Activated T-cell treated with anti-CD3 and anti-CD28 coated beads, Interleukin-2, amount 50 U/mL, for 4 hours (primary cell): Measurements from ENCODE around the gene MIF4GD. TPM values are rescaled to one million over a fixed set of nuclear protein-coding genes. Genes with fewer than 3 reads are reported as not detected.
"Not testable (repeated sequence)": the region's sequence is repeated elsewhere in the genome, so short reads cannot be mapped to it uniquely, and the experiment has no call there.

Experiments used
- ATAC-seq, 2 donors: fragments of 200-7000 bp; cut with Tn5 transposase; one replicate each; pipeline ENCODE4 v1.10.0; 2021
- DNase-seq: peaks from one replicate; pipeline ENCODE4 v3.0.0-alpha.2; 2020
- H3K27me3 Mint-ChIP-seq: one replicate; pipeline ENCODE4 v1.8.0; 2021; ENCODE audit warnings: low read depth, mixed read lengths
- H3K36me3 Mint-ChIP-seq: one replicate; pipeline ENCODE4 v1.8.0; 2022; ENCODE audit warnings: mixed read lengths; ENCODE audit not compliant: insufficient read depth
- H3K4me1 Mint-ChIP-seq: one replicate; pipeline ENCODE4 v1.8.0; 2021; ENCODE audit warnings: low read depth, mixed read lengths
- H3K4me3 Mint-ChIP-seq: one replicate; pipeline ENCODE4 v1.8.0; 2021; ENCODE audit warnings: mild to moderate bottlenecking, moderate library complexity, mixed read lengths
- H3K9me3 Mint-ChIP-seq: one replicate; pipeline ENCODE4 v1.8.0; 2021; ENCODE audit warnings: mixed read lengths
- total RNA-seq, 3 donors: library from RNA; stranded (reverse); gene quantifications; one replicate each; pipeline ENCODE4 v1.2.1, GENCODE V29; 2021

The MIF4GD gene
- total RNA-seq, 3 donors from 2014 or later, result 35.4 to 39.8 (median 38.4) TPM

- H3K27me3 Mint-ChIP-seq, result no peaks in the 10 kb centered on the region
- peaks cover 19% of the 10 kb centered on the region for H3K4me1 Mint-ChIP-seq
- DNase-seq, result no peak
- H3K4me3 Mint-ChIP-seq, result no peak overlapping the region
- H3K36me3 Mint-ChIP-seq, result peaks cover 1% of the 10 kb centered on the region
- no peaks in the 10 kb centered on the region for H3K9me3 Mint-ChIP-seq
- no peak for ATAC-seq
Measured at GRCh38 chr17:75300280-75300679, 29.2 kb upstream of the MIF4GD start.

DNA sequence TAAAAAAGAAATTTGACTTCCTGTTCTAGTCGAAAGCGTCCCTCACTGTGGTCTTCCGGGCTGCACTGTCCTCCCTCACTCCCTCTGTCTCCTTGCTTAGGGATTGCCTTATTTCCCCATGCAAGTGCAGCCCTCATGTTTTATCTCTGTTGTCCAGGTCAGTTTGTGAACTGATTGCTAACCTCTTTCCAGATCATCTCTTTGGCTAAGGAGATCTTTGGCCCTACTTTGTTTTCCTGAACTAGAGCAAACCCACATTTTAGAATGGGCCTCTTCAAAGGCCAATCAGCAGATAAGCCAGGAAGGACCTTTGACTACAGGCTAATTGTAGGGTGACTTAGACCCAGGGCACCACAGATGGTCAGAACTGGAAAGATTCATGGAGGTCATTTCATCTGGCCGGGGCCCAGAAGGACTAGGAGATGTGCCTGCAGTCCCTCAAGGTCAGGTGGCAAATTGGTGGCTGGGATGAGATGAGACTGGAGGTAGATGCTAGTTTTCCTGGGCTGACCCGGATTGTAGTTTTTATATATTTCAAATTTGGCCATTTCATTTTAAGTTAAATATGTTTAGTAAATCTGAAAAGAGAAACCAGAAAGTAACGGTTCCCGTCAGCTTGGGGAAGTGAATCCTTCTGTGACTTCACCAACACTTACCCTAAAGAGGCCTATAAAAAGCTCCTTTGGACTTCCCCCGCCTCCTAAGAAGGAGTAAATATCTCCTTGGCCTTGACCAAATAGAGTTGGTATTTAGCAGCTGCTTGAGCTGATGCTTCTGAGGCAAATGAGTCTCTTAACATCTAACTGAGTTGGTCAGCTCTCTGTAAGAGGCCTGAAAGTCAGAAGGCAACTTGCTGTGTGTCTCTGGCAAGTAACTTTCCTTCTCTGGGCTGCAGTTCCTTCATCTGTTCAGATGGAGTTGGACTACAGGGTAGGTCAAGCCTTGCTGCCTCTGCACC, 24.4 kb upstream of the MIF4GD start:
- peak; percentile 81 to 83 for ATAC-seq
- H3K4me1 Mint-ChIP-seq, result peaks cover 29% of the 10 kb centered on the region
- H3K9me3 Mint-ChIP-seq, result no peaks in the 10 kb centered on the region
- no peaks in the 10 kb centered on the region for H3K36me3 Mint-ChIP-seq
- H3K27me3 Mint-ChIP-seq, result no peaks in the 10 kb centered on the region
- DNase-seq, result no peak
- peak overlapping the region; percentile 42 for H3K4me3 Mint-ChIP-seq

DNA sequence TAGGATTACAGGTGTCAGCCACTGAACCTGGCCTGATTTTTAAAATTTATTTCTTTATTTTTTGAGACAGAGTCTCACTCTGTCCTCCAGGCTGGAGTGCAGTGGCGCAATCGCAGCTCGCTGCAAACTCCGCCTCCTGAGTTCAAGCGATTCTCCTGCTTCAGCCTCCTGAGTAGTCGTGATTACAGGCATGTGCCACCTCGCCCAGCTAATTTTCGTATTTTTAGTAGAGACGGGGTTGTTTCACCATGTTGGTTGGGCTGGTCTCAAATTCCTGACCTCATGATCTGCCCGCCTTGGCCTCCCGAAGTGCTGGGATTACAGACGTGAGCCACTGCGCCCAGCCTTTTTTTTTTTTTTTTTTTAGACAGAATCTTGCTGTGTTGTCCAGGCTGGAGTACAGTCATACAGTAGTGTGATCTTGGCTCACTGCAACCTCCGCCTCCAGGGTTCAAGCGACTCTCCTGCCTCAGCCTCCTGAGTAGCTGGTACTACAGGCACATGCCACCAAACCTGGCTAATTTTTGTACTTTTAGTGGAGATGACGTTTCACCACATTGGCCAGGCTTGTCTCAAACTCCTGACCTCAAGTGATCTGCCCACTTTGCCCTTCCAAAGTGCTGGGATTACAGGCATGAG, 21.9 kb upstream of the MIF4GD start:
- peaks cover 39% of the 10 kb centered on the region for H3K4me1 Mint-ChIP-seq

DNA sequence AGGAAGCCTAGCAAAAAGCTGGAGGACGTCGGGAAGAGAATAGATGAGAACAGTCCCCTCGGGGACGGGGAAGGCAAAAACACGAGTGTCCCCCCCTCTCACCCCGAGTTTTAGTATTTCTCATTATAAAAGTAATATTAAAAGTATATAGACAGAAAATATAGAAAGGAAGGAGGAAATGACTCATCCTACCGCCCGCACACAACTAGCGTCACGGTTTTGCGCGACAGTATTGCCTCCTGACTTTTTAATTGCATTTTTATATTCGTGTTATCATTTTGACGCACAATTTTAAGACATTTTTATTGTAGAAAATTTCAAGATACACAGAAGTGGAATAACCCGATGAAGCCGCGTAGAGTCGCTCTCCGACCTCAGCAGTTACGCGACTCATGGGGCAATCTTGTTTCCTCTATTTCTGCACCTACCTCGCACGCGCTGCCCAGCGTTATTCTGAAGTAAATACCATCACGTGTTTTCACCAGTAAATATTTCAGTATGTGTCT, 18.9 kb upstream of the MIF4GD start:
- DNase-seq (peak; percentile 68), ATAC-seq (peak; percentile 5 to 22)
- H3K9me3 Mint-ChIP-seq, result no peaks in the 10 kb centered on the region
- H3K27me3 Mint-ChIP-seq, result no peaks in the 10 kb centered on the region
- H3K36me3 Mint-ChIP-seq, result peaks cover 14% of the 10 kb centered on the region
- H3K4me3 Mint-ChIP-seq, result peak overlapping the region; percentile 98
- peaks cover 28% of the 10 kb centered on the region for H3K4me1 Mint-ChIP-seq

More for the DNA sequence above, 21.9 kb upstream of the MIF4GD start:
- not testable (repeated sequence) for H3K27me3 Mint-ChIP-seq, H3K9me3 Mint-ChIP-seq, H3K36me3 Mint-ChIP-seq, ATAC-seq, H3K4me3 Mint-ChIP-seq, DNase-seq

DNA sequence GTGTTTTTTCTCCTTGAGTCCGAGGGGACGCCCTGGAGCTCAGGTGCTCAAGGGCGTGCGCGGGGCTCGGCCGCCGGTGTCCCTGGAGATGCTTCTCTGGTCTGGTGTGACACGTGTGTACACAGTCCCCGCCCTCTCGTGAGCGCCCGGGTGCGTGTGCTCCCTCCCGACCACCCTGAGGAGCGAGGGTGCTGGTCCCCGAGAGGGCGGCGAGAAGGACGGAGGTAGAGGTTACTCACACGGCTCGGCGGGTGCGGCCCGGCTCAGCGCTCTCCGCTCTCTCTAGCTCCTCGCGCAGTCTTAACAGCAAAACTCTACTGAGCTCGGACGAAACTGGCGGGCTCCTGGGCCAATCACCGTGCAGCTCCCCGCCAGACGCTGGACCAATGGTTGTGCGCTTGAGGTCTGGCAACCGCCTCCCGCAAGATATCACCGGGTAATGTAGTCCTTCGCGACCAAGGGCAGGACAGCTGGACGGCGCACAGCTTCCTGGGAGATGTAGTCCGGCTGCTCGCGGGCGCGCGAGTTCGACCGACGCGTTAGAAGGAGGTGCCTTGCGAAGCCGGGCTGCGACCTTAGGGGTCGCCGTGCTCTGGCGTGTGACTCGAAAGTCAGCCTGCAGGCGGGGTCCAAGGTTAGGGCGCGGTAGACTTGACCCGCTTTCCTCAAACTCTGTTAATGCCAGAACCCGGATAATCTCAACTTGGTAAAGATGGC, 18.2 kb upstream of the MIF4GD start, which contains the start of gene SLC25A19:
Gene SLC25A19 (minus strand): TSS at position 319 of the 717 bp plus-strand sequence. CDS start 2,669 bp downstream, outside the sequence.
- Mint-ChIP-seq H3K36me3 (peaks cover 15% of the 10 kb centered on the region), H3K27me3 (no peaks in the 10 kb centered on the region), H3K4me3 (peak within 1 kb of the TSS; percentile 98), H3K4me1 (peaks cover 25% of the 10 kb centered on the region), H3K9me3 (no peaks in the 10 kb centered on the region)
- ATAC-seq, result peak; percentile 94 to 95
- peak; percentile 94 for DNase-seq

GRCh38 chr17:75288770-75289114, 17.7 kb upstream of the MIF4GD start:
- DNase-seq (peak; percentile 41), ATAC-seq (peak; percentile 21 to 24)
- H3K4me1 Mint-ChIP-seq, result peaks cover 23% of the 10 kb centered on the region
- H3K27me3 Mint-ChIP-seq, result no peaks in the 10 kb centered on the region
- H3K36me3 Mint-ChIP-seq, result peaks cover 16% of the 10 kb centered on the region
- no peaks in the 10 kb centered on the region for H3K9me3 Mint-ChIP-seq
- peak overlapping the region; percentile 98 for H3K4me3 Mint-ChIP-seq

DNA sequence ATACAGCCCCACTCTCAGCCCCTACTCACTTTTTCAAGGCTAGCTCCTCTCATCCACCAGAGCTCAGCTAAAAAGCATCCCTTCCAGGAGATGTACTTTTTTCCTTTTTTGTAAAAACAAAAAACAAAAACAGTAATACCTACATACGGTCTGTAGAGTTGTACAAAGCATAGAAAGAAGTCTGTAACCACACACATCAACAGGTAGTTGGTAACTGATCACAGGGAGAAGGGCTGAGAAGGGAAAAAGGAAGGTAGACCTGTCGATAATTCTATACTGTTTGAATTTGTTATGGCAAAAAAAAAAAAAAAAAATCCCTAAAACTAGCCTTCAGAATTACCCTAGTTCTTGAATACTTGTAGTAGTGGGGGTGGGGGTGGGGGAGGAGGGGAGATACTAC, 17.3 kb upstream of the MIF4GD start:
- peaks cover 20% of the 10 kb centered on the region for H3K36me3 Mint-ChIP-seq
- no peak for ATAC-seq

GRCh38 chr17:75287221-75287620, 16.2 kb upstream of the MIF4GD start:
- ATAC-seq, result no peak
- peak overlapping the region; percentile 98 for H3K4me3 Mint-ChIP-seq
- H3K9me3 Mint-ChIP-seq, result no peaks in the 10 kb centered on the region
- DNase-seq, result no peak
- H3K27me3 Mint-ChIP-seq, result no peaks in the 10 kb centered on the region
- peaks cover 23% of the 10 kb centered on the region for H3K4me1 Mint-ChIP-seq
- H3K36me3 Mint-ChIP-seq, result peaks cover 22% of the 10 kb centered on the region

More for the DNA sequence above, 17.3 kb upstream of the MIF4GD start:
- Mint-ChIP-seq H3K9me3 (no peaks in the 10 kb centered on the region), H3K27me3 (no peaks in the 10 kb centered on the region), H3K4me1 (peaks cover 23% of the 10 kb centered on the region), H3K4me3 (peak overlapping the region; percentile 98)
- no peak for DNase-seq

DNA sequence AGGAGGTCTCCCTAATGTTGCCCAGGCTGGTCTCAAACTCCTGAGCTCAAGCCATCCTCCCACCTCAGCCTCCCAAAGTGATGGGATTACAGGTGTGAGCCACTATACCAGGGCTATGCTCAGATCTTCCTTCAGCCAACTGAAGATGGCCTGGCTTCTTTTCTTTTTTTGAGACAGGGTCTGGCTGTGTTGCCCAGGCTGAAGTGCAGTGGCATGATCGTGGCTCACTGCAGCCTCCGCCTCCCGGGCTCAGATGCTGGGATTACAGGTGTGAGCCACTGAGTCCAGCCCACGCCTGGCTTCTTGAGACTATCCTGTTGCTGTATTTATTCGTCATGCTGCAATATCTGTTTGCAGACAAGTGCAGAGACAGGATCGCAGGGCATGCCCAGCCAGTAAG, 14.1 kb upstream of the MIF4GD start:
- ATAC-seq, result no peak
- Mint-ChIP-seq H3K4me3 (no peak overlapping the region), H3K27me3 (no peaks in the 10 kb centered on the region), H3K4me1 (peaks cover 18% of the 10 kb centered on the region), H3K9me3 (no peaks in the 10 kb centered on the region), H3K36me3 (peaks cover 27% of the 10 kb centered on the region)
- DNase-seq, result no peak

- not testable (repeated sequence) for DNase-seq, H3K9me3 Mint-ChIP-seq, ATAC-seq, H3K4me3 Mint-ChIP-seq, H3K27me3 Mint-ChIP-seq, H3K4me1 Mint-ChIP-seq
- peaks cover 18% of the 10 kb centered on the region for H3K36me3 Mint-ChIP-seq
Measured at GRCh38 chr17:75280189-75280588, 9.2 kb upstream of the MIF4GD start.

DNA sequence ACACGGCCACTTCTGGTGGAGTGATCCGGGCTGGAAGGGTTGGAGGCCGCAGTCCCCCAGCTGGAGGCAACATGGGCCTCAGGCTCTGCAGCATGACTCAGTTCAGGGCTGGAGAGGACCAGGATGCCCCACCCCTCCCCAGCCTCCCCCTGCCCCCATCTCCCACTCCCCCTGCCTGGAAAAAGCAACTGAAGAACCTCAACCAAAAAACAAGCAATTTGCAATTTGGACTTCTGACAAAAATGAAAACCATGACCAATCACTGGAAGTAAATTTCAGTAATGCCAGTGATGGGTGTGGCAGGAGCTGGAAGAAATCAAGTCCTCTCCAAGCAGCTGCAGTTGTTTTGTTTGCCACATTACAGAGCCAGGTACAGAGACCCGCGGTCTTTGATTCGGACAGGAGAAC, 6.6 kb upstream of the MIF4GD start:
- Mint-ChIP-seq H3K4me1 (peaks cover 12% of the 10 kb centered on the region), H3K4me3 (no peak overlapping the region), H3K9me3 (no peaks in the 10 kb centered on the region), H3K27me3 (no peaks in the 10 kb centered on the region), H3K36me3 (peaks cover 15% of the 10 kb centered on the region)
- no peak for ATAC-seq
- DNase-seq, result no peak

- Mint-ChIP-seq H3K9me3 (no peaks in the 10 kb centered on the region), H3K4me3 (peak overlapping the region; percentile 58), H3K27me3 (no peaks in the 10 kb centered on the region), H3K4me1 (peaks cover 27% of the 10 kb centered on the region), H3K36me3 (peaks cover 14% of the 10 kb centered on the region)
- no peak for ATAC-seq
- no peak for DNase-seq
Measured at GRCh38 chr17:75273977-75274708, 3.1 kb upstream of the MIF4GD start.

DNA sequence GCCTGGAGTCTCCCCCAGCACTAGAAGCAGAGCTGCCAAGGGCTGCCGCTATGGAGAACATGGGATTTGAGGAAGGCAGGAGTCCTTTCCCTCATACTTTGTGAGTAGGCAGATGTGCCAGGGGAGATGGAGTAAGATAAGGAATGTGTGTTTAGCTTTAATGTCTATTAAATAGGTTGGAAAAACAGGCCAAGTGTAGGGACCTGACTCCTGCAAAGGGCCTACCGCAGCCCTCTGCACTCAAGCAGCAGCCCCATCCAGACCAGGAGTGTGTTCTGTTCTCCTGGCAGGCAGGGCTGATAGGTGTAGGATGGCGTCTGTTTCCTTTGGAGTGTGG, 1.8 kb upstream of the MIF4GD start:
- peak overlapping the region; percentile 88 for H3K4me3 Mint-ChIP-seq
- H3K9me3 Mint-ChIP-seq, result no peaks in the 10 kb centered on the region
- peaks cover 33% of the 10 kb centered on the region for H3K4me1 Mint-ChIP-seq
- ATAC-seq (no peak), DNase-seq (no peak)
- no peaks in the 10 kb centered on the region for H3K27me3 Mint-ChIP-seq
- H3K36me3 Mint-ChIP-seq, result peaks cover 14% of the 10 kb centered on the region
